Measurements from ENCODE around the gene ADCY9.

The ADCY9 gene

DNA sequence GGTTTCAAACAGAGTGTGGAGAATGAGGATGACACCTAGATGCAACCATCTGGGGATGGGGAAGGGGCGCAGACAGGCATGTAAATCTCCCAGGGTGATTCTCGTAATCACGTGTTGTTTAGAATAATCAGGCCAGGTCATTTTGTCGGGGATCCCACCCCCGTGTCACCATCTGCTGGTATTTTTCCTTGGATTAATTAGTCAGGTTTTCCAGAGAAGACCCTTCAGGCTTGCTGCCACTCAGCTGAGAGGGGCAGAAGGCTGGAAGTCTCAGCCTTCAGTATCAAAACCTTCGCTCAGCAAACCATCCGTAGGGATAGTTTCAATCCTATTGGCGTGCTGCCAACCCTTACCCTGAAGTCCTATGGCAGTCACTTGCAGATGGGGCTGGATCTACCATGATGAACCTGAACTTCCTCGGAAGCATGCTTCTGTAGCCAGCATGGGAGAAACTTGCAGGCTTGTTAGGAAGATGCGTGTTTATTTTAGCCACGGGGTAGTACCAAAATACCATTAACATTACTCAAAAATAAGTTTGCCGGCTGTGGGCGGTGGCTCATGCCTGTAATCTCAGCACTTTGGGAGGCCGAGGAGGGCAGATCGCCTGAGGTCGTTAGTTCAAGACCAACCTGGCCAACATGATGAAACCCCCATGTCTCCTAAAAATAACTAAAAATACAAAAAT is 7.5 kb upstream of the ADCY9 start:
- DNase-seq (ENCODE audit: low spot score), result no peak

DNA sequence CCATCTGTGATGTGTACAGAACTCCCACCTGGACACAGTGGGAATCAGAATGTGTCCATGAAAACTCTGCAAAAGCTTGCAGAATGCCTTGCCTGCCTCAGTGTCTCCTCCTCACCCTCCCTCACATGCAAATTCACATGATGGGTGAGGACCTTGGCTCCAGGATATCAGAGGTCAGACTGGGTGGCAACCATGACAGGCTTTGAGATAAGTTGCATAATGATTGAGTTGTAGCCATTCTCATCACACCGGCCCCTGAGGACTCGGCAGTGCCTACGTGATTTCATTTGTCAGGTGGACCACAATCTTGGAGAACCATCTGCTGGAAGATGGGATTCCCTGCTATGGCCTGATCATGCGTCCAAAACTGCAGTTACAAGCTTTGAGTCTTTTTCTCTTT is 3.9 kb upstream of the ADCY9 start:
- no peak for DNase-seq (ENCODE audit: low spot score)

DNA sequence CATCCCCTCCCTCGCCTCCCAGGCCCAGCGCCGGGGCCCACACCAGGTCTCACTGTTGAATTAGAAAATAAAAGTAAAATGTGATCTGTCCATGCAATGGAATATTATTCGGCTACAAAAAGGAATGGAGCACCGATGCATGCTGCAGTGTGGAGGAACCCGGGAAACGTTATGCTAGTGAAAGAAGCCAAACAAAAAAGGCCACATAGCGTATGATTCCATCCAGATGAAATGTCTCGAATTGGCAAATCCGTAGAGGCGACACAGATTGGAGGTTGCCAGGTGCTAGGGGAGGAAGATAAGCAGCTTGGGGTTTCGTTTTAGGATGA is 972 bp upstream of the ADCY9 start:
- DNase-seq (ENCODE audit: low spot score), result no peak

DNA sequence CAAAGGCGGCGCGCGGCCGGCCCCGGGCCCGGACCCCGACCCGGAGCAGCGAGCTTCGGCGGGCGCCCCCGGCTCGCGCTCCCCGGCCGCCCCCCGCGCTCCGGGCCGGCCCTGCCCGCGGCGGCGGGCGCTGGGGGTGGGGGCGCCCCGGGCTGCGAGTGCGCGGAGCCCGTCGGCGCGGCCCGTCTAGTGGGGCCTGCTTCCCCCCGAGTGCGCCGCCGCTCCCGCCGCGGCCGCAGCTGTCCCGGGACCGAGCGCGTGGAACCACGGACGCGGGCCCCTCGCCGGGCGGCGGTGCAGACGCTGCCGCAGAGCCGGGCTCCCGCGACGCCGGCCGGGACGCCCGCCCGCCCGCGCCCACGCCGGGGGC is 308 bp downstream of the ADCY9 start:
- no peak for DNase-seq (ENCODE audit: low spot score)

DNA sequence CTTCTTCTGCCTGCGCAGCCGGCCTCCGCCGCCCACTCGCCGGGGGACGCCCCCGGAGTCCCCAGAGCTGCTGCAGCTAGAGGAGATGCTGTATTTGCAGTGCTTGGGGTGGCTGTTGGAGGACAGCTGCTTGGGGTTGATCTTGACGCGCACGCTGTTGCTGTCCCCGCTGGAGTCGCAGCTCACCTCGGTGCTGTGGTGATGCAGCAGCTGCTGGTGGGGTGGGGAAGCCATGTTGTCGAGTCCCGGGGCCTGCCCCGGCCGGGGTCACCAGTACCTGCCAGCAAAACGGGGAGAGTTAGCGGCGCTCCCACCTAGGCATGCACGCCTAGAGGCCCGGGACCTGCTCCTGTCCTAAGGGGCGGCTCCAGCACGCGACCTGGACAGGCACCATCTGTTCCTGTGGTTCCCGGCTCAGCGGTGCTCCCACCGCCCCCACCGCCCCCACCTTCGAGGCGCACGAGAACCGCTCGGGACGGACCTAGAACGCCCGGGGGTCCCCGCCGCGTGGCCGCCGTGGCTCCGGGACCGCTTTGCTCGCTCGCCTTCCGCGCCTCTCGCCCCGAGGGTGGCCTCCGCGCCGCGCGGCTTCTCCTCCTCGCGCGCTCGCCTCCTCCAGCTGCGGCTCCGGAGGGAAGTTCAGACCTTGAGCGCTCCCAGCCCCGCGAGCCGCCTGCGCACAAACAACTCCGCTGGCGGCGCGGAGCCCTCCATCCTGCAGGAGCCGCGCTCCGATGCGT is 863 bp downstream of the ADCY9 start:
- DNase-seq (ENCODE audit: low spot score), result peak; percentile 32

DNA sequence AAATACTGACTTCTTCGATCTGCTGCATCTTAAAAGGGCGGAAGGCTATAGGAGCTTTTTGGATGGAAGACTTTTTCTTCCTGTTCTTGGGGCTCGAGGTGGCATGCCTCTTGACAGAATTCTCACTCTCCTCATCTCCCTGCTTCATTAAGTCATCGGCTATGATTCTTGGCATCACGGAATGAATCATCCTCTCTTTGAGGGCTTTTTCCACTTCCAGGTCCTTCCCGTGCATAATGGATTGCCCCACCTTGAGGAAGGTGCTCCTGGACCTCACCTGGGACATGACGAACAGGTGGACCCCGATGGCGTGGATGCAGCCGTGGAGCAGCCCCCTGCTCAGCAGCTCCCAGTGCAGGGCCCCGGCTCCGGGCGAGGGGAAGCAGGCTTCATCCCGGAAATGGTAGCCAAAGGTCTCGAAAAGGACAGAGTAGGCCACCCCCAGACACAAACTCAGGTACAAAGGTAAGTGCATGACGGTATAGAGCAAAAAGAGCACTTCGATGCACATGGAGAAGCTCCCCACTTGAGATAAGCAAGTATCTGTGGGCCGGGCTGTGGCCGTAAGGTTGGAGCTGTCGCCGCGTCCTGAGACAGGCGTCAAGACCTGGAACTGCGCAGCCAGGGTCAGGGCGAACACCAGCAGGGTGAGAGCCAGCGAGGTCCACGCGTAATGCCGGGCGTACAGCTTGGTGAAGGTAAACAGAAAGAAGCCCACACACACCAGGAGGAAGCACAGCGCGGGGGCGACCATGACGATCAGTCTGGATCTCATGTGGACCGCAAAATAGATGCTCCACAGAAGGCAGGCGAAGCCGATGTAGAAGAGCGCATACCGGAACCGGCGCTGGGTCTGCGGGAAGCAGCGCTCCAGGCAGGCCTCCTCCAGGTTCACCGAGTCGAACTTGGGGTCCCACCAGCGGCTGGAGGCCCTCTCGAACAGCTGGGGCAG is 1.7 kb downstream of the ADCY9 start:
- DNase-seq (ENCODE audit: low spot score), result no peak

DNA sequence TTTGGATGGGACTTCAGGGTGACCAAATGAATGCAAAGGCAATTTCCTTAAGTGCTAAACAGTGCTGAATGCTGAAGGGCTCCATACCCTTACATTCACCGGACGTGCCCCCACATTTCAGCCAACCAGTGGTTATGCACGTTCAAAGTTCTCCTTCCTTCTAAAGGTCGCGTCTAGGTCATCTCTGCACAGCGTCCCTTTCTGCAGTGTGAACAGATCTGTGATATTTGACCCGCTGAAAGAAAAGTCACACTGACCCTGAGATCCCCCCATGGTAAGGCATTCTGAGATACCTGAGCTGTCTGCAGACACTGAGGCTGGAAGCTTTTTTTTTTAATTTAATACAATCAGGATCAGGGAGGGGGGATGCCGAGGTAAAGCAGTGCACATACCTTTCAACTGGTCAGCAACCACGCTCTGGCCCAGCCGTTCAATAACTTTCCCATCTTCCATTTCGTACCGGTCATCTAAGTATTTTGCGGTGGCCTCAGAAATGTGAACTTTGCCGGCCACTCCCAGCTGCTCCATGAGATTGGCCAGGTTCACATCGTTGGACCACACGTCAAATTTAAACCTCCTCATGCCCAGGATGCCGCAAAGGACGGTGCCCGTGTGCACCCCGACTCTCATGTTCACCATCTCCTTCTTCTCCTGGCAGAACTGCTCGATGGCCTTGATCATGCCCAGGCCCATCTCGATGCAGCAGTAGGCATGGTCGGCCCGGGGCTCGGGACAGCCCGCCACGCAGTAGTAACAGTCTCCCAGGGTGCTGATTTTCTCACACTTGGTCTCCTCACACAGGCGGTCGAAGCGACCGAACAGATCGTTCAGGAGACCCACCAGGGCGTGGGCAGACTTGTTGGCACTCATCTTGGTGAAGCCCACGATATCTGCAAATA is 2.6 kb downstream of the ADCY9 start:
- DNase-seq (ENCODE audit: low spot score), result no peak

DNA sequence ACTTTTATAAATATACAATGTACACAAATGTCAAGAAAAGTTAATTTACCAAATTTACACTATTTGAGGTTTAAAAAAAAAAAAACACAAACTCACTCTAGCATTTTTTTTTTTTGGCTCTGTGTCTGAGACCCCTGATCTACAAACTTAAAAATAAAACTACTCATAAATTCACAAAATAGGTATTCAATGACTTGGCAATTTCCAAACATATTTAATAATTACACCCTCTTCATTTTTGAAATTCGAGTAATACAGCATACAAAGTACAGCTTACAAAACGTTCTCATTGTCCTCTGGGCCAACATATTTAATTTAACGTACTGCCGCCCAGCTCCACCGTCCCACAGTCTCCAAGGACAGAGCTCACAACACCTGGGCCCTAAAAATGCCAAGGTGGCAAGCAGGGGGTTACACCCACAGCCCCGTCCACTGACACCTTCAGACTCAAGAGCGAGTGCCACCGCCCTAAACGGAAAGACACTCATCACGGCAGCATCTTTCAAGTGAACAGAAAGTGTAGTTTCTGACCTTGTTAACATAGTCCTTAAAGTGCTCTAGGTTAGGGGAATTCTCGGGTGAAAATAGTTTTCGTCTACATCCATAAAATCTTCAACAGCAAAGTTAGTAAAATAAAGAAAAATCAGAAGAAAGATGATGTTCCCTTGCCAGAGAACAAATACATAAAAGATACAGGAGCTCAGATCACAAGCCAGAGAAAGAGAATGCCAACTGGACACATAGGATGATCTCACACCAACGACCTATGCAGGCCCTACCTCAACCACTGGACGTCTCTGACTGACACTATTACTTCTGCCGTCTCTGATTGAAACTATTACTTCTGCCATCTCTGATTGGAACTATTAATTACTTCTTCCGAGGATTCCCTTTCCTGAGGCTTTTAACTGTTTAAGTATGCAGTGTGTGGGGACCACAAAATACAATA is 4.2 kb downstream of the ADCY9 start:
- DNase-seq (ENCODE audit: low spot score), result no peak

DNA sequence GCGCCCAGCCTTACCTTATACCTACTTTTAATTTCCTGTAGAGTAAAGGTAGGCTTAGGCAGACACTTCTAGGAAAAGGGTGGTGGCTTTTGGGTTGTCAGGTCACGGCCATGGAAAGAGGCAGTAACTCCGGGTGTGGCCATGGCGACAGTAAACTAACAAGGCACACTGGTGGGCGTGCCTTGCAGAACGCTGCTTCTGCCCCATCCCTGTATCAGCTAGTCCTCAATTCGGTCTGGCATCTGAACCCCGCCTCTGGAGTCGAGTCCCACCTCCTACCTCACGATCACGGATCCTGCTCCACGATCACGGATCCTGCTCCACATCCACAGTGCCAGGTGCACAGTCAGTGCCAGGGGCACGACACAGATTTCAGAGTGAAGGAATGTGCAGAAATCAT is 5.6 kb downstream of the ADCY9 start:
- DNase-seq (ENCODE audit: low spot score), result peak; percentile 24

DNA sequence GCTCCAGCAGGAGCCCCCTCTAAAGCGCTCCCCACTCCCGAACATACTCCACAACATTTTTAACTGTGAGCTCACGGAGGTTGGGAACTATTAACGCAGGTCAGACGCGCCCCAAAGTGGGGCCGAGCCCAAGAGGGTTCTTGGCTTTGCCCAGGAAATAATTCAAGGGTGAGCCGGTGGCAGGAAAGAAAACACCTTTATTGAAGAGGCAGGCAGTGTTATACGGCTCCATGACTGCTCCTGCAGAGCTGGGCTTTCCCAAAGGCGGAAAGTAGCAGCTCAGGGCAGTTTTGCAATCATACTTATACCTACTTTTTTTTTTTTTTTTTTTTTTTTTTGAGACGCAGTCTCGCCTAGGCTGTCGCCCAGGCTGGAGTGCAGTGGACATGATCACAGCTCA is 6.2 kb downstream of the ADCY9 start:
- DNase-seq (ENCODE audit: low spot score), result no peak

DNA sequence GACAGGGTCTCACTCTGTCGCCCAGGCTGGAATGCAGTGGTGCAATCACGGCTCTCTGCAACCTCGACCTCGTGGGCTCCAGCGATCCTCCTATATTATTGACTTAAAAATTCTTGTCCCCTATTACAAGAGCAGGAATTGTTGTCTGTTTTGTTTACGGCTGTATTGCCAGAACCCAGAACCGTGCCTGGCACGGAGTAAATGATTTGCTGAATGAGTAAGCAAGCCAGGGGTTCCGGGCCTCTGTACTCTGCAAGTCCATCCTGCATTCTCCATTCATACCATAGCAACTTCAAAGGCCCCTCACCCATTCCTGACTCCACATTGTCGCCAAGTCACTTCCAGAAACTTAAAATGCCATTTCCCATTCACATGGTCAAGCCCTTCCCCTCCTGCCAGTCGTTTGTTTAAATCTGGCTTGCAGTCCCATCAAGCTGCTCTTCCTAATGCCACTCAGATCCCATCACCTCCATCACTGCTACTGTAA is 6.9 kb downstream of the ADCY9 start:
- no peak for DNase-seq (ENCODE audit: low spot score)

DNA sequence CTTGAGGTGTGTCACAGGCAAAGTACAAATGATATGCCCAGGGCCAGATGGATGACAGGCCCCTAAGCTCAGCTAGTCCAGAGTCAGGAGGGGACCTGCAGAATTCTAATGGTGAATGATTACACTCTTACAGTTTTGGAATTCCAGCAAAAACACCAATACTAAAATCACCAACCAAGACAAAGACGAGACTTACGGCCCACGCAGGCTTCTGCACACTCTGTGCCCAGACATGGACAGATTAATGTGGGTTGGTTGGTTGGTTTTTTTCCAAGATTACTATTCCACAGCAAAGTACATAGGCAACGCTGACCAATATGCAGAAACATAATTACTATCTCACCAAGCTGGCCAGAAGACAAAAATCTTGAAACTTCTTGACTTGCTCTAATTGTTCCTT is 9.7 kb downstream of the ADCY9 start:
- no peak for DNase-seq (ENCODE audit: low spot score)

DNA sequence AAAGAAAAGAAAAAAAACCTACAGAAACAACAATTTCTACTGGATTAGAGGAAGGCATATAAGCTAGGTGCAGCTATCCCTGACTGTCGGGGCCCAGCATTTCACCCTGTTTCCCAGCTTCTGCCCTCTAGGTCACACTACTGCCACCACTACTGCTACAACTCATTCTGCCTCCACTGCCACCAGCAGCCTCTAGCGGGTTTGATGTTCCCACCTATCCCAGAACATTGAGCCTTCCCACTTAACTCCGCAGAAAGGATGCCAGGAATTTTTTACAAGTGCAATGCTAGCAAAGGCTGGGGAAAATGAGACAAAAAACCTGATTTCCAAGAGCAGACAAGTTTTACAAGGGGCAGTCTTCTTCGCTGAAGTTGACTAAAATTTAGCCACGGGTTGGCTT is 10.4 kb downstream of the ADCY9 start:
- DNase-seq (ENCODE audit: low spot score), result no peak

DNA sequence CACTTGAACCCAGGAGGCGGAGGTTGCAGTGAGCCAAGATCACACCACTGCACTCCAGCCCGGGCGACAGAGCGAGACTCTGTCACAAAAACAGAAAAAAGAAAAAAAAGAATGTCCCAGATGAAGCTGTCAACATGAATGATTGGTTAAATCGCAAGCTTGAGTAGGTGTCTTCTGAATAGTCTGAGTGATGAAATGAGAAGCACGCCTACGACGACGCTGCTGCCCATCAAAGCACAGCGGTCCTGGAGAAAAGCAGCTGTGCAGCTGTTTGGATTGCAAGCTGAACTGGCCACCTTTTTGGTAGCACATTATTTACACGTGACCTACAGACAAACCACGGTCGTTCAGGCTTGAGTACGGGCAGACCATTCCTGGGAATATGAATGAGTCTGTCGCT is 12.5 kb downstream of the ADCY9 start:
- DNase-seq (ENCODE audit: low spot score), result no peak

DNA sequence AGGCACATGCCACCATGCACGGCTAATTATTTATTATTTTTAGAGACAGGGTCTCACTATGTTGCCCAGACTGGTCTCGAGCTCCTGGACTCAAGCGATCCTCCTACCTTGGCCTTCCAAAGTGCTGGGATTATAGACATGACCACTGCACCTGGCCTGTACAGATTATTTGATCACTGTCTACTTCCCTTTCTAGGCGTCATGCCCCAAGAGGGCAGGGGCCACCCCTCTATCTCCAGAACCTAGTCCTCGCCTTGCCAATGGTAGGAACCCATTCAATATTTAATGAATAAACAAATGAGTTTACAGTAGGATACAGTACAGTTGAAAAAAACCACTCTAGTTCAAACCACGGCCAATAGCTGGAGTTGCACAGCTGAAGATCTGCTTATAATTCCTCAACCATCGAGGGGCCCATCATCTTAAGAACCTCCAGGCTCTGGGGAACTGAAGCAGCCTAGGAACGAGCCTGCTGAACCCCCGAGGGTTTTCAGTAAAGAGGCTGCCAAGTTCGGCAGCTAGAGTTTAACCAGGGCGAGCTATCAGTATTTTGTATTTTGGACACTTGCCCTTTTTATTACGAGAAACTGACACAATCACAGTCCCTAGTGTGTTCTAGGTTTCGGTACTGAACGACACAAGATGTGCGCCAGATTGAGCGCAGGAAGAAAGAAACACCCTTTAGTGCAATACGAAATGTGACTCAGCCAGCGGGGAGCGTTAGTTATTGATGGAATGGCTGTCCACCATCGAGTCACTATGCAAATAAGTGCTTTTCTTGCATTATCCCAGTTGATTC is 14.6 kb downstream of the ADCY9 start:
- DNase-seq (ENCODE audit: low spot score), result no peak

DNA sequence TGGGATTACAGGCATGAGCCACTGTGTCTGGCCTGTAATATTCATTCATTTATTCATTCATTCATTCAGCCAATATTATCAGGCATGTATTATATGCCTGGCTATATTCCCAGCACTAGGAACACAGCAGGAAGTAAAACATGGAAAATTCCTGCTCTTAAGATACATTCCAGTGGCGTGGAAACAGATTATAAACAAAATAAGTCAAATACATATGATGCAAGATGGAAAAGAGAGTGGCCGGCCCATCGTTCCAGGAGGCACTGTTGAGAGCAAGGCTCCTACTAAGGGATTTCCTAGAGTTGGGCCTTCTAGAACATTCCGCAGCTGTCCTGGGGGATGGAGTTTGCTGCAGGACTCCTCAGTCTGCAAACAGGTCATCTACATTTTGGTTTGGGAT is 17.7 kb downstream of the ADCY9 start:
- no peak for DNase-seq (ENCODE audit: low spot score)

DNA sequence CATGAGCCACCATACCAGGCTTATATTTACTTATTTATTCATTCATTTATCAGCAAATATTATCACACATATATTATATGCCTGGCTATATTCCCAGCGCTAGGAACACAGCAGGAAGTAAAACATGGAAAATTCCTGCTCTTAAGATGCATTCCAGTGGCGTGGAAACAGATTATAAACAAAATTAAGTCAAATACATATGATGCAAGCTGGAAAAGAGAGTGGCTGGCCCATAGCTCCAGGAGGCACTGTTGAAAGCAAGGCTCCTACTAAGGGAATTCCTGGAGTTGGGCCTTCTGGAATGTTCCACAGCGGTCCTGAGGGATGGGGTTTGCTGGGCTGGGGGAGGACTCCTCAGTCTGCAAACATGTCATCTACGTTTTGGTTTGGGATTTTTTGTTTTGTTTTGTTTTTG is 18.4 kb downstream of the ADCY9 start:
- peak; percentile 43 for DNase-seq (ENCODE audit: low spot score)

DNA sequence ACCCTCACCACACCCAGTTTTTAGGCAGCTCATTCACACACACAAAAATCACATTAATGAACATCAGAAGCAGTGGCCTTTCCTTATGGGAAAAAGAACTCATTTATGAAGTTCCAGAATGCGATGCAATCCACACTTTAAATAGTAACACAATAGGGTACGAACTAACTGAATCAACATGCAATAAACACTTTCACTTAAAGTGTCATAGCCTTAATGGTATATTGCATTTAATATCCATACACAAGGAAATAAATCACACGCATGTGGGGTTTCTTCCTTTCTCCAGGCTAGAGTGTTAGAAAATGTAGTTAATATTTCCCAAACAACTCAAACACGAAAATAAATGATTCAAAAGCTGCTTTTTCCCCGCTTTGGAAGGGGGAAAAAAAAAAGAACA is 19.7 kb downstream of the ADCY9 start:
- DNase-seq (ENCODE audit: low spot score), result no peak

DNA sequence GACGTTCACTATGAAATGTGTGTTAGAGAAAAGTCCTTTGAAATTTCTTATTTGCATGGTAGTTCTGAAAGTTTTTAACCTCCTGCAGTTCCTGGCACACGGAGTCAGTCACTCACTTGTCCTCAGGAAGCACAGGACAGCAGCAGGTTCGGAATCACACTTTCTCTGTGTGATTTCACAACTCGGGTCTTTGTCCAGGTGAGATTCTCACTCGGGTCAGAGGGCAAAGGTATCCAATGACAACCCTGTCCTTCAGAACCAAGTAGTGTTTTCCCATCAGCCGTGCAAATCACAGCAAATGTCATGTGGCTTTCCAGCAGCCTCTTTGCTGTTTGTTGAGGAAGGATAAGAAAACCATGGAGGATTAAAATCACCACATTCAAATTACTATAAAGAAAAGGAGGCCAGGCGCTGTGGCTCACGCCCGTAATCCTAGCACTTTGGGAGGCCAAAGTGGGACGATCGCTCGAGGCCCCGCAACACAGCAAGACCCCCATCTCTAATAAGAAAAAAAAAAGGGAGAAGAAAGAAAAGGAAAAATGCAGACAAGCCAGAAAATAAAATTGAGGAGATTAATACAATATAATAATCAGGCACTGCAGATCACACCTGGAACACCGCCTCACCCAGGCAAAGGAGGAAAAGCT is 22.0 kb downstream of the ADCY9 start:
- no peak for DNase-seq (ENCODE audit: low spot score)
